Erythroblast (primary cell): ENCODE data around the gene C10orf62.

Experiments used
- GATA1 ChIP-seq: IDR thresholded peaks from 2 replicates; pipeline ENCODE4 v1.6.1; 2011; ENCODE audit warnings: low read depth, mild to moderate bottlenecking, control low read depth, low read length, moderate library complexity
- POLR2A ChIP-seq: IDR thresholded peaks from 2 replicates; pipeline ENCODE4 v1.6.1; 2011; ENCODE audit warnings: mild to moderate bottlenecking, low read length

DNA sequence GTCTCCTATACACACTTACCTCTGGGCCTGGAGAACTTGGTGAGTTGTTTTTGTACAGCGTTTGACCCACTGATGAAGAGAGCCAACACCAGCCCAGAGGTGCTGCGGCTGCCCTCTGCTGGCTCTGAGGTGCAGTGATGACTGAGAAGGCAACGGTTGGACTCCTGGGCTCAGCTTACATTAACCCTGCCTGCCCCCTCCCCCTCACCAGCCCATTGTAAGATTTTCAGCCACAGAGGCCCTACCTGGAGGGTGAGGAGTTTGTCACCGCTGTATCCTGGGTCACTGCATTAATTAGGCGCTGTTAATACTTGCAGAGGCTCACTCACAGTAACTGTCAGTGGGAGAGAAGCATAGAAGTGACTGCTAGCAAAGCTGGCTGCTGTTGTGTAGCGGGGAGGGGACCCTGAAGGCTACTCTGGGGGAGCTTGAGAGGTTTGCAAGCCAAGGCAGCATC, 35.9 kb upstream of the C10orf62 start:
- TF ChIP-seq POLR2A (no peak), GATA1 (no peak)
